Measurements from ENCODE around the gene FNDC10.
A peak's percentile ranks its signal among the peaks of the same experiment; 100 is the strongest.

FNDC10 gene

DNA sequence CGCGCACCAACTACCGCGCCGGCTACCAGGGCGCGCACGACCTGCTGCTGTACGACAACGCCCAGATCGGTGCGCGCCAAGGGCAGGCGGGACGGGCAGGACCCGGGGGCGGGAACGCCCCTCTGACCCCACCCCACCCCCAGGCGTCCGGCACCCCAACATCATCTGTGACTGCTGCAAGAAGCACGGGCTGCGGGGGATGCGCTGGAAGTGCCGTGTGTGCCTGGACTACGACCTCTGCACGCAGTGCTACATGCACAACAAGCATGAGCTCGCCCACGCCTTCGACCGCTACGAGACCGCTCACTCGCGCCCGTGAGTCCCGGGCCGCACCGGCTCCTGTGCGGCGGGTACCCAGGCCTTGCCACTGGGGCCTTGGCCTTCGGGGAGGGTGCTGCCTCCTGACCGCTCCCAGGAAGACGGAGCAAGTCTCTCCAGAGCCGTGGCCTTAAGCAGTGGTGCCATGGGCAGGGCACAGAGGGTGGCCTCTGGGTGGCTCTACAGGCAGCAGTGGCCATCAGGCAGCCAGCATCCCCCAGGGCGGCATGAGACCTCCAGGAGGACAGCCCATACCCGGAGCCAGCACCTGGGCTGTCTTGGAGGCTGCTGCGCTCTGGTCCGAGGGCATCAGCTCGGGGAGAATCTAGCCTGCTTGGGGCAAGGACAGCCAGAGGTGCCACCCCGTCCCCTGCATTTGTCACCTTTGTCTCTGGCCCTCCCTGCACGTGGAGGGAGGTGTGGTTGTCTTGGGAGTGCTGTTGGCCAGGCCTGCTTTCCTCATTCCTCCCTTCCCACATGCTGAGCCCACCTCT, 23.9 kb upstream of the FNDC10 start:
- peak overlapping the region in 1 of 11 experiments; percentile 14; a peak in 1 of 22 replicates for H3K9ac ChIP-seq
- no peak for TF ChIP-seq Cebpa-rat (IDR thresholded peaks at IDR 0.05)
- peaks cover 5 to 23% (median 10%) of the 10 kb centered on the region in 10 experiments for H3K4me1 ChIP-seq
- no peak overlapping the region for H3K4me3 ChIP-seq
- H3K27me3 ChIP-seq, result peaks cover 0 to 7% (median 0%) of the 10 kb centered on the region in 11 experiments; a peak in 7 of 22 replicates
- H4K20me1 ChIP-seq, result peaks cover 0 to 75% (median 31%) of the 10 kb centered on the region in 11 experiments; a peak in 15 of 22 replicates
- no peaks in the 10 kb centered on the region for H3K9me3 ChIP-seq (replicated peaks in 1 of 11)
- peaks cover 0 to 9% (median under 1%) of the 10 kb centered on the region in 11 experiments; a peak in 7 of 22 replicates for H3K36me3 ChIP-seq
- H3K27ac ChIP-seq, result no peak overlapping the region
- H3K4me2 ChIP-seq, result no peak overlapping the region

DNA sequence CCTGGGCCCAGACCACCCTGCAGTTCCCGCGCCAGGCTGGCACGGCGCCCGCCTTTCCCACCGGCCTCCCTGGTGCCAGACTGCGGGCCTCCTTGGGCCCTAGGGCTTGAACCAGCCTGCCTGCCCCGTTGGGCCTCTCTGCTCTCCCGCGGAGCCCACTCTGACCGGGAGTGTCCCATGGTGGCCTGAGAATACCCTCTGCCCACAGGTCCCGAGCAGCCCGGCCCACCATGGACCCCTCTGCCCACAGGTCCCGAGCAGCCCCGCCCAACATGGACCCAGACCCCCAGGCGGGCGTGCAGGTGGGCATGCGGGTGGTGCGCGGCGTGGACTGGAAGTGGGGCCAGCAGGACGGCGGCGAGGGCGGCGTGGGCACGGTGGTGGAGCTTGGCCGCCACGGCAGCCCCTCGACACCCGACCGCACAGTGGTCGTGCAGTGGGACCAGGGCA, 23.3 kb upstream of the FNDC10 start:
- no peak overlapping the region for H3K4me2 ChIP-seq
- H3K4me3 ChIP-seq, result no peak overlapping the region
- H3K9me3 ChIP-seq (replicated peaks in 1 of 11), result no peaks in the 10 kb centered on the region
- H3K9ac ChIP-seq, result no peak overlapping the region
- no peak overlapping the region for H3K27ac ChIP-seq
- H3K36me3 ChIP-seq, result peaks cover 0 to 15% (median 7%) of the 10 kb centered on the region in 11 experiments; a peak in 14 of 22 replicates
- H3K27me3 ChIP-seq, result peaks cover 0 to under 1% (median 0%) of the 10 kb centered on the region in 11 experiments; a peak in 2 of 22 replicates
- peaks cover 0 to 81% (median 37%) of the 10 kb centered on the region in 11 experiments; a peak in 16 of 22 replicates for H4K20me1 ChIP-seq
- H3K4me1 ChIP-seq, result peaks cover 0 to 17% (median 4%) of the 10 kb centered on the region in 10 experiments; a peak in 10 of 20 replicates
- TF ChIP-seq Cebpa-rat (IDR thresholded peaks at IDR 0.05), result no peak

DNA sequence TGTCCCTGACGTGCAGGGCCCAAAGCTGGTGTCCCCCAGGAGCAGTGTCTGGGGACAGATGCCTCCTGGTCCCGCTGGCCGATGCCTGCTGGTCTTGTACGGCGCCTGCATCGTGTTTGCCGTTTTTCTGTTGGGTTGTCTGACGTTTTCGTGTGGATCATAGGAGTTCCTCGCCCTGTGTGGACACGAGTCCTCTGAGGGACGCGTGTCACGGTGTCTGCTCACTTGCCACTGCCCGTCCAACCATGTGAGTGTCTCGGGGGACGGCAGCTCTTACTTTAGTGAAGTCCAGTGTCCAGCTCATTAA, 22.8 kb upstream of the FNDC10 start:
- Histone ChIP-seq H3K4me2 (no peak overlapping the region), H3K27me3 (no peaks in the 10 kb centered on the region), H3K36me3 (peaks cover 0 to 20% (median 11%) of the 10 kb centered on the region in 11 experiments; a peak in 14 of 22 replicates), H3K9ac (0 out of 22 replicates have a peak overlapping the region, but pooled peaks of 1 of the 11 experiments have one; percentile 9), H3K4me3 (no peak overlapping the region), H3K9me3 (replicated peaks in 1 of 11) (no peaks in the 10 kb centered on the region), H3K27ac (no peak overlapping the region), H4K20me1 (peaks cover 0 to 85% (median 40%) of the 10 kb centered on the region in 11 experiments; a peak in 16 of 22 replicates), H3K4me1 (peaks cover 0 to 16% (median under 1%) of the 10 kb centered on the region in 10 experiments; a peak in 9 of 20 replicates)
- no peak for TF ChIP-seq Cebpa-rat (IDR thresholded peaks at IDR 0.05)

DNA sequence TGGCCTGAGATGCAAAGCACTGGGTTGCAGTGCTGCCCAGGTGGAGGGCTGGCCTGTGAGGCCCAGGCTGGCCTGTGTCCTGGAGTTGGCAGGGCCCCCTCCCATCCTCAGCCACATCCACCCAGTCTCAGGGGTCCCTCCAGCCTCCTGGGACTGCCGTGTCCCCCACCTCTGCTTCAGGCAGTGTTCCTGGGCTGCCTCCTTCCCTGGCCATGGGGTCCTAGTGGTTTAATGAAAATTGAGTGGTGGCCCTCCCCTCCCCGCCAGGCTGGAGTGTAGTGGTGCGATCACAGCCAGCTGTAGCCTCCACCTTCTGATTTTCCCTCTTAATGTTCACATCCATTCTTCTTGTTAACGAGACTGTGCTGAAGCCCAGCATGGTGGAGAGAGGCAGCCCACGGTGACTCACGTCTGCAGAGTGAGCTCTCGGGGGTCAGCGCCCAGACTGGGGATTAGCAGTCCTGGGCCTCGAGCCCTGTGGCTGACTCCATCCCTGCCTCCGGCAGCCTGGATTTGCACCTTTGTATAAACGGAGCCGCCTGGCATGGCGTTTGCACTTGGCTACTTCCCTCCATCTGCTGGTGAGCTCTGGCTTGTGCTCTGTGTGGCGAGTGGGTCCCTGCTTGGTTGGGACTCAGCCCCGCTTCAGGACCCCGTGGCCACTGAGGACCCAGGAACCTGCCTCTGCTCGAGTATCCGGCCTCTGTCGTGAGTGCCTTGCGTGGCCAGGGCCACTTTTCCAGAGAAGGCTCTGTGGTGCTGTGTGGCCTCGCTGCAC, 22.3 kb upstream of the FNDC10 start:
- Histone ChIP-seq H3K4me2 (no peak overlapping the region), H3K4me1 (peaks cover 1 to 19% (median 5%) of the 10 kb centered on the region in 10 experiments; a peak in 17 of 20 replicates), H3K9ac (peak overlapping the region in 2 of 11 experiments; percentile 9 to 23; a peak in 1 of 22 replicates), H3K27me3 (no peaks in the 10 kb centered on the region), H3K9me3 (replicated peaks in 1 of 11) (no peaks in the 10 kb centered on the region), H3K4me3 (no peak overlapping the region), H3K27ac (no peak overlapping the region), H3K36me3 (peaks cover 0 to 23% (median 14%) of the 10 kb centered on the region in 11 experiments; a peak in 14 of 22 replicates), H4K20me1 (peaks cover 0 to 85% (median 44%) of the 10 kb centered on the region in 11 experiments; a peak in 17 of 22 replicates)
- no peak for TF ChIP-seq Cebpa-rat (IDR thresholded peaks at IDR 0.05)

DNA sequence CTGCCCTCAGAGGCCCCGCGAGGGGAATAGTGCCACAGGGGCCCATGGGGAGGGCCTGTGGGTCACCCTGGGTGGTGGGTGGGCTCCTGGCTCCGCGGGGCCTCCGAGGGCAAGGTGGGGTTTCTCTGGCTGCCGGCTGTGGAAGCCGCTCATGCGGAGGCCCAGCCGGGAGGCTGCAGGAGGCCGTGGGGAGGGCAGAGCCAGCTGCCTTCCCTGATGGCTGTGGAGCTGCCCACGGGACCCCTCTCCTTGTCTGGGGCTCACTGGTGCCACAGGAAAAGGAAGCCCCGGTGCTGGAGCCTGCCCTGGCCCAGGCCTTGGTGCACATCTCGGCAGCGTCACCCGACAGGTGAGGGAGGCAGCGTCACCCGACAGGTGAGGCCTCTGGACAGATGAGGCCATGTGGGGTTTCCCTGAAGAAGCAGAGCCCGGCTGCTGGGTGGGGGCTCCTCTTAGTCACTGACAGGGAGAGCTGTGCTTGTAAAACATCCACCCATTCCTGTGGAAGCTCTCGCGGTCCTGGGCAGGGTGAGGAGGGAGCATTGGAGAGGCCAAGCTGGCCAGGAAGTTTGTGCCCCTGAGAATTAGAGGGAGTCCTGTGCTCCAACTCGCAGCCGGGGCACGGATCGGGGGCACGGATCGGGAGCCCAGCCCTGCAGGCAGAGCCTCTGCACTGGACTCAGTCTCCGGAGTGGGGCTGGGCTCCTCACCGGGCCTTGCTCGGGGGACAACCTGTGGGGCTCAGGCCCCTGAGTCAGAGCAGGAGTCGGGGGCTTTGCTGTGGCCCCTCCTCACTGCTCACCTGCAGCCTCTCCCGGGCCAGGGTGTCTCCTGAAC, 21.5 kb upstream of the FNDC10 start:
- Histone ChIP-seq H3K4me3 (no peak overlapping the region), H3K27me3 (no peaks in the 10 kb centered on the region), H3K4me1 (peaks cover 9 to 27% (median 14%) of the 10 kb centered on the region in 10 experiments), H3K9ac (peak overlapping the region in 3 of 11 experiments; percentile 18 to 25 (median 23); a peak in 4 of 22 replicates), H4K20me1 (peaks cover 0 to 88% (median 52%) of the 10 kb centered on the region in 11 experiments; a peak in 18 of 22 replicates), H3K36me3 (peaks cover 0 to 28% (median 14%) of the 10 kb centered on the region in 11 experiments; a peak in 14 of 22 replicates), H3K27ac (no peak overlapping the region), H3K4me2 (no peak overlapping the region), H3K9me3 (replicated peaks in 1 of 11) (no peaks in the 10 kb centered on the region)
- no peak for TF ChIP-seq Cebpa-rat (IDR thresholded peaks at IDR 0.05)

DNA sequence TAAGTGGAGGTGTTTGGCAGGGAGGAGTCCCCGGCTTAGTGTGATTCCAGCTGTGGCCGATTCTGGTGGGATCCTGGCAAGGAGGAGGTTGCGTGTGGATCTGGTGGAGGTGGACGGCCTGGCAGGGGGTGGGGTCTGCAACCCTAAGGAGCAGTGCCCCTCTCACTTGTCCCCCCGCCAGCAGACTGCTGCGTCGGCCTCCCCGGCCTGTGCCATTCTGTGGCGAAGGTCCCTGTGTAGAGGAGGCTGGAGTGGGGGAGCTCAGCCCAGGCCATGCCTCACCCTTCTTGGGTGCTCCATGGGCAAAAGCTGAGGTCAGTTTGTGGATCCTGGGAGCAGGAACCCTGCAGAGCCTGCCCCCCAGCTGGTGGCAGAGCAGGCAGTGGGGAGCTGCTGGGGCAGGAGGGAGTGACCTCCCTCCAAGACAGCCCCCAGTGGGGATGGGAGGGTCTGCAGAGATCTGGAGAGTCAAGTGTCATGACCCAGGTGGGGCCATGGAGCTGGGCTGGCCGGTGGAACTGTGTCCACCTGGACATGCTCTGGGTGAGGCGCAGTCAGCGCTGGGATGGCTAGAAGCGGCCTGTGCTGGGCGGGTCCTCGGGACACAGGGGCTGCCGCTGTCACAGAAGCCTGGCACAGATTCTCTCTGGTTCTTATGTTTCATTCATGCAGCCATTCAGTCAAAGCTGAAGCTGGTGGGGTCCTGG, 20.7 kb upstream of the FNDC10 start:
- H3K27ac ChIP-seq, result no peak overlapping the region
- peaks cover 0 to 28% (median 14%) of the 10 kb centered on the region in 11 experiments; a peak in 14 of 22 replicates for H3K36me3 ChIP-seq
- H4K20me1 ChIP-seq, result peaks cover 0 to 91% (median 55%) of the 10 kb centered on the region in 11 experiments; a peak in 18 of 22 replicates
- no peaks in the 10 kb centered on the region for H3K27me3 ChIP-seq
- no peaks in the 10 kb centered on the region for H3K9me3 ChIP-seq (replicated peaks in 1 of 11)
- H3K4me3 ChIP-seq, result no peak overlapping the region
- TF ChIP-seq Cebpa-rat (IDR thresholded peaks at IDR 0.05), result no peak
- 0 out of 22 replicates have a peak overlapping the region, but pooled peaks of 1 of the 11 experiments have one; percentile 5 for H3K4me2 ChIP-seq
- H3K4me1 ChIP-seq, result peaks cover 12 to 30% (median 17%) of the 10 kb centered on the region in 10 experiments
- H3K9ac ChIP-seq, result peak overlapping the region in 2 of 11 experiments; percentile 18 to 25; a peak in 3 of 22 replicates

DNA sequence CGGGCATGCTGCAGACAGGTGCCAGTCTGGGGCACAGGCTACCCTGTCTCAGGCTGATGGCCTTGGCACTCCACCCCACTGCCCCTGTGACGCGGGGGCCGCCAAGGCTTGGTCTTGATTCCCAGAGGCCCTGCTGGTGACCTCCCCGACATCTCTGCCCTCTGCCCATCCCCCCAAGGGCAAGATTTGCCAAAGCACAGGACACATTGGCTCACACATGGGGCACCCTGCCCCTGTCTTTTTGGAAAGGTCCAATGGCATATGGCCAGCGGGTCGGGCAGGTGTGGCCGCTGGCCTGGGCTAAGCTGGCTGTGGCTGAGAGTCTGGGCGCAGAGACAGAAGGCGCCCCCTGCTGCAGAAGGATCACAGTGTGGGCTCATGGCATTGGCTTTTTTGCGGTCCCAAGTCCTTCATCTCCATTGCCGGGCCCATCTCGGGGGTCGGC, 20.0 kb upstream of the FNDC10 start:
- Histone ChIP-seq H3K27ac (no peak overlapping the region), H3K4me2 (no peak overlapping the region), H3K27me3 (no peaks in the 10 kb centered on the region), H3K4me1 (peaks cover 12 to 30% (median 17%) of the 10 kb centered on the region in 10 experiments), H3K36me3 (peaks cover 0 to 28% (median 14%) of the 10 kb centered on the region in 11 experiments; a peak in 14 of 22 replicates), H3K9ac (no peak overlapping the region), H4K20me1 (peaks cover under 1 to 89% (median 55%) of the 10 kb centered on the region in 11 experiments; a peak in 18 of 22 replicates), H3K4me3 (no peak overlapping the region), H3K9me3 (replicated peaks in 1 of 11) (no peaks in the 10 kb centered on the region)
- no peak for TF ChIP-seq Cebpa-rat (IDR thresholded peaks at IDR 0.05)
